Adrenal gland (tissue), 5 donors: ENCODE results near the gene JARID2.

Experiments
- CTCF ChIP-seq, 6 experiments: fragments of 450-650 bp in 4 of 6; fragments of 200-600 bp in 2 of 6; sonication (generic) in 1 of 6; IDR thresholded peaks; 1 replicate in 5 of 6; 2 replicates in 1 of 6; pipeline versions ENCODE4 v1.5.1 to v1.8.0; 2016 to 2021; ENCODE audit warnings: antibody characterized with exemption in 6 of 6, mild to moderate bottlenecking in 2 of 6, moderate library complexity in 1 of 6
- POLR2A ChIP-seq, 2 donors: fragments of 450-650 bp; IDR thresholded peaks; one replicate each; pipeline ENCODE4 v1.6.1; 2017; ENCODE audit warnings: antibody characterized with exemption in 2 of 2, mild to moderate bottlenecking in 2 of 2, moderate library complexity in 1 of 2
- donor health status: DM: no; HTN: no; CAD: no.

- no peak for TF ChIP-seq POLR2A (IDR thresholded peaks at IDR 0.05)
- no peak for TF ChIP-seq CTCF (IDR thresholded peaks at IDR 0.05)
Measured at GRCh38 chr6:15500078-15500740, 254.3 kb downstream of the JARID2 start.
